ENCODE measurements around the gene JMJD1C. TPM values are rescaled to one million over a fixed set of nuclear protein-coding genes. Genes with fewer than 3 reads are reported as not detected.

Gene JMJD1C
- total RNA-seq, 1 experiment from 2014 or later, result 180 TPM

DNA sequence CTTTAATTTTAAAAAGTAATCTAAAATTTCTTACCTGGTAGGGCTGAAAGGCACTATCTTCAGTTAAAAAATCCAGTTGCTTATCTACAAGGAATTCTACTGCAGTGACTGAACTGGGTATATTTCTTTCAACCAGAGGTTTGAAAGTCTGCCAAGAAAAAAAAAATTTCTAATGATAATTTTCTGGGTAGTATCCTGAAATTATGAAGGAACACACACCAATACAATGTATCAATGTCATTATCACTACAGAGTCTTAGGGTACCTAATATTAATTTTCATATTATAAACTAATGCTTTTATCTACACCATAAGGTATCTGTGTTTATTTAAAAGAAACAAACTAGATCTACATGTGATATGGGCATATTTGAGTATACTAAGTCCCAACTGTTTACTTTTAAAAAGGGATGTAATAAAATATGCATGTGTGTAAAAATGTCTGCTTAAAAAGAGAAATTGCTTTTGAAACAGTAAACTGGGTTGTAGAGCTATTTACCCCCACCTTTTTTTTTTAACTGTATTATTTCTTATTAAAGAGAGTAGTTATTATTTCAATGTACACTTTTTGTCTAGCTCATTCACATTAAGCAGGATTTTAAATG is 201.1 kb downstream of the JMJD1C start (continued):
- TF ChIP-seq, protein P1, sequence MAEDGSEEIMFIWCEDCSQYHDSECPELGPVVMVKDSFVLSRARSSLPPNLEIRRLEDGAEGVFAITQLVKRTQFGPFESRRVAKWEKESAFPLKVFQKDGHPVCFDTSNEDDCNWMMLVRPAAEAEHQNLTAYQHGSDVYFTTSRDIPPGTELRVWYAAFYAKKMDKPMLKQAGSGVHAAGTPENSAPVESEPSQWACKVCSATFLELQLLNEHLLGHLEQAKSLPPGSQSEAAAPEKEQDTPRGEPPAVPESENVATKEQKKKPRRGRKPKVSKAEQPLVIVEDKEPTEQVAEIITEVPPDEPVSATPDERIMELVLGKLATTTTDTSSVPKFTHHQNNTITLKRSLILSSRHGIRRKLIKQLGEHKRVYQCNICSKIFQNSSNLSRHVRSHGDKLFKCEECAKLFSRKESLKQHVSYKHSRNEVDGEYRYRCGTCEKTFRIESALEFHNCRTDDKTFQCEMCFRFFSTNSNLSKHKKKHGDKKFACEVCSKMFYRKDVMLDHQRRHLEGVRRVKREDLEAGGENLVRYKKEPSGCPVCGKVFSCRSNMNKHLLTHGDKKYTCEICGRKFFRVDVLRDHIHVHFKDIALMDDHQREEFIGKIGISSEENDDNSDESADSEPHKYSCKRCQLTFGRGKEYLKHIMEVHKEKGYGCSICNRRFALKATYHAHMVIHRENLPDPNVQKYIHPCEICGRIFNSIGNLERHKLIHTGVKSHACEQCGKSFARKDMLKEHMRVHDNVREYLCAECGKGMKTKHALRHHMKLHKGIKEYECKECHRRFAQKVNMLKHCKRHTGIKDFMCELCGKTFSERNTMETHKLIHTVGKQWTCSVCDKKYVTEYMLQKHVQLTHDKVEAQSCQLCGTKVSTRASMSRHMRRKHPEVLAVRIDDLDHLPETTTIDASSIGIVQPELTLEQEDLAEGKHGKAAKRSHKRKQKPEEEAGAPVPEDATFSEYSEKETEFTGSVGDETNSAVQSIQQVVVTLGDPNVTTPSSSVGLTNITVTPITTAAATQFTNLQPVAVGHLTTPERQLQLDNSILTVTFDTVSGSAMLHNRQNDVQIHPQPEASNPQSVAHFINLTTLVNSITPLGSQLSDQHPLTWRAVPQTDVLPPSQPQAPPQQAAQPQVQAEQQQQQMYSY (CRISPR knock-in tag; IDR thresholded peaks at IDR 0.05), result no peak
- TF ChIP-seq ELF4 (CRISPR knock-in tag; IDR thresholded peaks at IDR 0.05; ENCODE audit: low read depth) (no peak), E2F4 (CRISPR knock-in tag; IDR thresholded peaks at IDR 0.05; ENCODE audit: borderline replicate concordance, low read depth) (no peak), NR2C2 (CRISPR knock-in tag; IDR thresholded peaks at IDR 0.05) (no peak)

DNA sequence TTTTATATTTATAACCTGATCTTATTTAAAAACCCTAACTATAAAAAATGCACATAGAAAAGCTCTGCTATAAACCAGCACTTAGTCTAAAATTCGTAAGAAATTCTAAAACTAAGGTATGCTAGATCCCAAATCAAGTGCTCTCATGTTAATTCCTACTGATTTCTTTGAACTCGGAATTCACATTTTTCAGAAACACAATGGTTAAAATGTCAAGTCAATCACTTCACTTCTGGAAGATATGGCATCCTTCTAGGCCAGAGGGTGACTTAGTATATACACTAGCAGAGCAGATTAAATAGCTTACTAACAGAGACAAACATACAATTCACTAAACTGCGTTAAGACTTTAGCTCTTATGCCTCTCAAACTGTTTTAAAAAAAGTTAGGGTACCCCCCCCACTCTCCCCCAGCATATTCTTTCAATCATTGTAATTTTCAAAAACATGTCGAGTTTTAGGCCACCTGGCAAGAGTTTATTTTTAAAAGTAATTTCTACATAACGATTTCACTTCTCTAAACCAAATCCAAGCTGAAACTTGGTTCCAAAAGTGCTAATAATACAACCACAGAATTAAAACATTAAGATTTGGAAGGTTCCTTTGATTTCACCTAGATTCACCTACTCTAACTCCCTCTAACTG is 203.2 kb downstream of the JMJD1C start:
- CTCF ChIA-PET, result no interaction called here
- no peaks in the 10 kb centered on the region for H3K27me3 Mint-ChIP-seq (ENCODE audit: low read depth)
- H3K36me3 Mint-ChIP-seq, result peaks cover 61% of the 10 kb centered on the region
- POLR2A ChIA-PET, result no interaction called here
- peak overlapping the region; percentile 14 for H3K27ac Mint-ChIP-seq
- no peak for ATAC-seq
- no peak for DNase-seq (ENCODE audit: low spot score)
- no peaks in the 10 kb centered on the region for H3K9me3 Mint-ChIP-seq
- H3K4me1 Mint-ChIP-seq, result peaks cover 54% of the 10 kb centered on the region
- H3K4me3 Mint-ChIP-seq, result peak overlapping the region; percentile 58
- no peak for TF ChIP-seq TEAD4 (CRISPR knock-in tag; IDR thresholded peaks at IDR 0.05)
- no peak for TF ChIP-seq RORB (CRISPR knock-in tag; IDR thresholded peaks at IDR 0.05)
- TF ChIP-seq ETV6 (CRISPR knock-in tag; IDR thresholded peaks at IDR 0.05), result no peak
- no peak for TF ChIP-seq ZNF425 (CRISPR knock-in tag; conservative IDR thresholded peaks at IDR 0.05)
- no peak for TF ChIP-seq ESRRA (CRISPR knock-in tag; IDR thresholded peaks at IDR 0.05; ENCODE audit: borderline replicate concordance)
- TF ChIP-seq STAT6 (CRISPR knock-in tag; conservative IDR thresholded peaks at IDR 0.05; ENCODE audit: low read depth), result no peak
- TF ChIP-seq, protein P2, sequence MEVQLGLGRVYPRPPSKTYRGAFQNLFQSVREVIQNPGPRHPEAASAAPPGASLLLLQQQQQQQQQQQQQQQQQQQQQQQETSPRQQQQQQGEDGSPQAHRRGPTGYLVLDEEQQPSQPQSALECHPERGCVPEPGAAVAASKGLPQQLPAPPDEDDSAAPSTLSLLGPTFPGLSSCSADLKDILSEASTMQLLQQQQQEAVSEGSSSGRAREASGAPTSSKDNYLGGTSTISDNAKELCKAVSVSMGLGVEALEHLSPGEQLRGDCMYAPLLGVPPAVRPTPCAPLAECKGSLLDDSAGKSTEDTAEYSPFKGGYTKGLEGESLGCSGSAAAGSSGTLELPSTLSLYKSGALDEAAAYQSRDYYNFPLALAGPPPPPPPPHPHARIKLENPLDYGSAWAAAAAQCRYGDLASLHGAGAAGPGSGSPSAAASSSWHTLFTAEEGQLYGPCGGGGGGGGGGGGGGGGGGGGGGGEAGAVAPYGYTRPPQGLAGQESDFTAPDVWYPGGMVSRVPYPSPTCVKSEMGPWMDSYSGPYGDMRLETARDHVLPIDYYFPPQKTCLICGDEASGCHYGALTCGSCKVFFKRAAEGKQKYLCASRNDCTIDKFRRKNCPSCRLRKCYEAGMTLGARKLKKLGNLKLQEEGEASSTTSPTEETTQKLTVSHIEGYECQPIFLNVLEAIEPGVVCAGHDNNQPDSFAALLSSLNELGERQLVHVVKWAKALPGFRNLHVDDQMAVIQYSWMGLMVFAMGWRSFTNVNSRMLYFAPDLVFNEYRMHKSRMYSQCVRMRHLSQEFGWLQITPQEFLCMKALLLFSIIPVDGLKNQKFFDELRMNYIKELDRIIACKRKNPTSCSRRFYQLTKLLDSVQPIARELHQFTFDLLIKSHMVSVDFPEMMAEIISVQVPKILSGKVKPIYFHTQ (CRISPR knock-in tag; IDR thresholded peaks at IDR 0.05), result no peak
- no peak for TF ChIP-seq EMX1 (CRISPR knock-in tag; IDR thresholded peaks at IDR 0.05)
- TF ChIP-seq SMAD3 (CRISPR knock-in tag; IDR thresholded peaks at IDR 0.05; ENCODE audit: borderline replicate concordance), result no peak
- TF ChIP-seq AFF4 (CRISPR knock-in tag; IDR thresholded peaks at IDR 0.05; ENCODE audit: borderline replicate concordance), result no peak
- no peak for TF ChIP-seq ZNF232 (CRISPR knock-in tag; IDR thresholded peaks at IDR 0.05)
- TF ChIP-seq IRF2 (CRISPR knock-in tag; IDR thresholded peaks at IDR 0.05; ENCODE audit: borderline replicate concordance, low read depth), result no peak
- no peak for TF ChIP-seq MXD4 (CRISPR knock-in tag; IDR thresholded peaks at IDR 0.05; ENCODE audit: borderline replicate concordance)
- TF ChIP-seq NR2C2 (CRISPR knock-in tag; IDR thresholded peaks at IDR 0.05), result no peak
